B cell (primary cell): Measurements from ENCODE around the gene SHISA8. TPM values are rescaled to one million over a fixed set of nuclear protein-coding genes. Genes with fewer than 3 reads are reported as not detected.

Source experiments
- ATAC-seq: fragments of 200-7000 bp; cut with Tn5 transposase; one replicate; pipeline ENCODE4 v1.10.0; 2021; ENCODE audit warnings: low read depth, mild to moderate bottlenecking, moderate number of reproducible peaks, moderate library complexity
- CTCF ChIA-PET: fragments of 350-600 bp; sonication (Branson Sonifier 250); formaldehyde crosslinking; loops from one replicate; lab custom pipeline; 2021; ENCODE audit warnings: antibody characterized with exemption, inconsistent platforms; lab: Charles Lee
- POLR2A ChIA-PET: fragments of 350-600 bp; sonication (Branson Sonifier 250); formaldehyde crosslinking; loops from one replicate; lab custom pipeline; 2021; ENCODE audit warnings: antibody characterized with exemption; lab: Charles Lee
- DNase-seq: peaks from one replicate; pipeline ENCODE4 v3.0.0; 2013
- H2AFZ ChIP-seq: 2 replicates; pipeline ENCODE4 v1.6.1; 2012; ENCODE audit warnings: mild to moderate bottlenecking, low read depth, low read length; ENCODE audit not compliant: insufficient read depth, poor library complexity, severe bottlenecking
- H3K27ac ChIP-seq, 2 donors: 1 replicate in 1 of 2; 2 replicates in 1 of 2; pipeline ENCODE4 v1.5.1; 2012 to 2013; ENCODE audit warnings: low read length in 2 of 2, mild to moderate bottlenecking in 2 of 2, moderate library complexity in 1 of 2
- H3K27me3 ChIP-seq, 4 experiments: fragments of 200-600 bp in 1 of 4; sonication (generic) in 1 of 4; replicated peaks in 1 of 4; 1 replicate in 2 of 4; 2 replicates in 2 of 4; pipeline versions ENCODE4 v1.6.1 to v1.7.0; 2013 to 2016; ENCODE audit warnings: low read length in 3 of 4, mild to moderate bottlenecking in 2 of 4, mixed read lengths in 1 of 4, moderate library complexity in 1 of 4; ENCODE audit not compliant: insufficient read depth in 4 of 4, control insufficient read depth in 3 of 4; ENCODE audit errors: control extremely low read depth in 1 of 4
- H3K36me3 ChIP-seq, 2 experiments: replicated peaks in 1 of 2; 1 replicate in 1 of 2; 2 replicates in 1 of 2; pipeline versions ENCODE4 v1.6.1 to v1.7.1; 2013; ENCODE audit warnings: low read length in 1 of 2; ENCODE audit not compliant: insufficient read depth in 2 of 2, control insufficient read depth in 1 of 2; ENCODE audit errors: control extremely low read depth in 1 of 2, extremely low read depth in 1 of 2
- H3K4me1 ChIP-seq, 2 donors: fragments of 200-600 bp in 1 of 2; sonication (generic) in 1 of 2; 1 replicate in 1 of 2; 2 replicates in 1 of 2; pipeline versions ENCODE4 v1.5.1 to v1.6.1; 2013 to 2017; ENCODE audit warnings: low read length in 2 of 2; ENCODE audit not compliant: control insufficient read depth in 2 of 2, insufficient read depth in 2 of 2
- H3K4me2 ChIP-seq: replicated peaks from 2 replicates; pipeline ENCODE3; 2012; ENCODE audit warnings: mild to moderate bottlenecking, low read depth, low read length; ENCODE audit not compliant: poor library complexity, severe bottlenecking
- H3K4me3 ChIP-seq, 5 experiments: fragments of 200-600 bp in 1 of 5; sonication (generic) in 1 of 5; 1 replicate in 3 of 5; 2 replicates in 2 of 5; pipeline versions ENCODE4 v1.5.1 to v1.7.0; 2011 to 2016; ENCODE audit warnings: low read length in 4 of 5, mild to moderate bottlenecking in 4 of 5, low read depth in 2 of 5, control low read depth in 1 of 5, moderate library complexity in 1 of 5; ENCODE audit not compliant: insufficient read depth in 1 of 5; ENCODE audit errors: control extremely low read depth in 1 of 5, extremely low read depth in 1 of 5
- H3K79me2 ChIP-seq: fragments of 200-600 bp; sonication (generic); one replicate; pipeline ENCODE4 v1.6.0; 2016; ENCODE audit warnings: low read length; ENCODE audit not compliant: control insufficient read depth, insufficient read depth
- H3K9ac ChIP-seq: fragments of 200-600 bp; sonication (generic); 2 replicates; pipeline ENCODE4 v1.6.1; 2017; ENCODE audit warnings: mild to moderate bottlenecking, low read length, moderate library complexity
- H3K9me3 ChIP-seq, 3 donors: one replicate each; pipeline versions ENCODE4 v1.6.1 to v1.7.1; 2013; ENCODE audit warnings: low read length in 2 of 3; ENCODE audit not compliant: control insufficient read depth in 2 of 3, insufficient read depth in 1 of 3; ENCODE audit errors: control extremely low read depth in 1 of 3
- H4K20me1 ChIP-seq: 2 replicates; pipeline ENCODE4 v1.6.0; 2012; ENCODE audit warnings: mild to moderate bottlenecking, low read length; ENCODE audit not compliant: insufficient read depth, control insufficient read depth, poor library complexity, severe bottlenecking
- H3K27ac Mint-ChIP-seq: one replicate; pipeline ENCODE4 v1.8.0; 2021; ENCODE audit warnings: mixed read lengths
- H3K27me3 Mint-ChIP-seq: one replicate; pipeline ENCODE4 v1.8.0; 2021; ENCODE audit warnings: mixed read lengths
- H3K4me1 Mint-ChIP-seq: one replicate; pipeline ENCODE4 v1.8.0; 2021; ENCODE audit warnings: mixed read lengths
- H3K4me3 Mint-ChIP-seq: one replicate; pipeline ENCODE4 v1.8.0; 2021; ENCODE audit warnings: mixed read lengths
- H3K9me3 Mint-ChIP-seq: one replicate; pipeline ENCODE4 v1.8.0; 2022; ENCODE audit warnings: mixed read lengths; ENCODE audit not compliant: insufficient read depth
- EZH2 ChIP-seq: IDR thresholded peaks from 2 replicates; pipeline ENCODE4 v1.6.1; 2012; ENCODE audit warnings: borderline replicate concordance, low read depth, mild to moderate bottlenecking, moderate library complexity, low read length; ENCODE audit not compliant: insufficient read depth, poor library complexity, severe bottlenecking
- WGBS: methylation state at CpG from one replicate; pipeline ENCODE4 v1.1.5; 2013; ENCODE audit warnings: missing lambda C conversion rate; ENCODE audit not compliant: insufficient coverage; 5-methylcytosine and 5-hydroxymethylcytosine counted together
- intact Hi-C: fragments of 100-400 bp; cut with micrococcal nuclease; formaldehyde crosslinking; loops from one replicate; pipeline ENCODE4 v1.10.0; 2022
- polyA plus RNA-seq: library from polyadenylated mRNA; depleted of rRNA; stranded (reverse); fragments of >200 nt; gene quantifications from 2 replicates; pipeline ENCODE4 v1.2.3, GENCODE V29; 2012
- total RNA-seq, 2 donors: library from RNA; stranded (reverse); fragments of 120-200 nt in 1 of 2; gene quantifications; 1 replicate in 1 of 2; 2 replicates in 1 of 2; pipeline versions ENCODE4 v1.2.3 to v1.2.4, GENCODE V29; 2013 to 2022
- TF ChIP-seq, protein P1 (sequence below): fragments of 200-600 bp; IDR thresholded peaks from one replicate; pipeline ENCODE4 v1.8.0; 2022; ENCODE audit warnings: antibody characterized with exemption, mild to moderate bottlenecking

The SHISA8 gene
- total and polyA plus RNA-seq, 2 donors (not counting 1 experiment from before 2014, with no cell fraction given), result 22.4 to 46.5 TPM

DNA sequence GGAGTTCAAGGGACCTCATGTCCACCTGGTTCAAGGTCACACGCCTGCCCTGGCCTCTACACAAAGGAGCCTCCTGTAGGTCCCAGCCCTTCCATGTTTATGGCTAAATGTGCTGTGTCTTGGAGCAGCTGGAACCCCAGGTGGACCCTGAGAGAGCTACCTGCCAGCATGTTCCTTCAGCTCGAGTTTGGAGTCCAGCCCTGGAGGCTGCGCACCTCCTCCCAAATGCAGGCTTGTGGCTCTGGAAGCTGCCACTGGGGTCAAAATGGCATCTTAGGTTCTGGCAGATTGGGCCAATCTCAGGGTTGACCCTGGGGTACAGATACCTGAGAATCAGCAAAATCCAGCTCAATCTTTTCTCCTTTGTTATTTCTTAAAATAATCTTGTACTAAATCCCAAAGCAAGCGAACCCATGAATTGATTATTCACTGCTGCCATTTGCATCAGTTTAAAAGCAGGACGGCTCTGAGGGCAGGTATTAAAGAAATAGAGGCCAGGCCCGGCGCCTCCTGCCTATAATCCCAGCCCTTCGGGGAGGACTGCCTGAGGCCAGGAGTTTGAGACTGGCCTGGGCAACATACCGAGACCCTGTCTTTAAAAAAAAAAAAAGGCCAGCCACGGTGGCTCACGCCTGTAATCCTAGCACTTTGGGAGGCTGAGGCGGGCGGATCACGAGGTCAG, 8.9 kb upstream of the SHISA8 start:
- Mint-ChIP-seq H3K4me1 (peaks cover 71% of the 10 kb centered on the region), H3K4me3 (peak overlapping the region; percentile 100), H3K27me3 (no peaks in the 10 kb centered on the region), H3K9me3 (no peaks in the 10 kb centered on the region), H3K27ac (peak overlapping the region; percentile 99)
- H3K4me3 ChIP-seq, result peak overlapping the region in 3 of 5 experiments; percentile 5 to 20 (median 10)
- intact Hi-C loops, result no loop called here
- WGBS, result 82% methylated on average over 9 of the region's 14 CpGs
- ChIA-PET POLR2A (interaction anchor here (0.5 to 16.8 kb wide), 9 partner anchors 11 to 1226 kb away, joined by 3 to 960 read pairs (median 9); no protein-coding TSS in a partner anchor), CTCF (interaction anchor here (0.6 to 17.9 kb wide), 5 partner anchors 14 to 501 kb away, joined by 3 to 499 read pairs (median 3); no protein-coding TSS in a partner anchor)
- peaks cover 0 to 13% (median 0%) of the 10 kb centered on the region in 3 donors for H3K9me3 ChIP-seq
- DNase-seq, result no peak
- no peak overlapping the region for H2AFZ ChIP-seq
- H3K9ac ChIP-seq, result peak overlapping the region; percentile 36
- H4K20me1 ChIP-seq, result peaks cover 33% of the 10 kb centered on the region
- H3K4me1 ChIP-seq, result peaks cover 72 to 86% of the 10 kb centered on the region in 2 donors
- peaks cover 0 to 32% of the 10 kb centered on the region in 2 experiments for H3K36me3 ChIP-seq
- TF ChIP-seq, protein P1, sequence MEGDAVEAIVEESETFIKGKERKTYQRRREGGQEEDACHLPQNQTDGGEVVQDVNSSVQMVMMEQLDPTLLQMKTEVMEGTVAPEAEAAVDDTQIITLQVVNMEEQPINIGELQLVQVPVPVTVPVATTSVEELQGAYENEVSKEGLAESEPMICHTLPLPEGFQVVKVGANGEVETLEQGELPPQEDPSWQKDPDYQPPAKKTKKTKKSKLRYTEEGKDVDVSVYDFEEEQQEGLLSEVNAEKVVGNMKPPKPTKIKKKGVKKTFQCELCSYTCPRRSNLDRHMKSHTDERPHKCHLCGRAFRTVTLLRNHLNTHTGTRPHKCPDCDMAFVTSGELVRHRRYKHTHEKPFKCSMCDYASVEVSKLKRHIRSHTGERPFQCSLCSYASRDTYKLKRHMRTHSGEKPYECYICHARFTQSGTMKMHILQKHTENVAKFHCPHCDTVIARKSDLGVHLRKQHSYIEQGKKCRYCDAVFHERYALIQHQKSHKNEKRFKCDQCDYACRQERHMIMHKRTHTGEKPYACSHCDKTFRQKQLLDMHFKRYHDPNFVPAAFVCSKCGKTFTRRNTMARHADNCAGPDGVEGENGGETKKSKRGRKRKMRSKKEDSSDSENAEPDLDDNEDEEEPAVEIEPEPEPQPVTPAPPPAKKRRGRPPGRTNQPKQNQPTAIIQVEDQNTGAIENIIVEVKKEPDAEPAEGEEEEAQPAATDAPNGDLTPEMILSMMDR, result no peak
- no peak for TF ChIP-seq EZH2
- no peak for ATAC-seq
- H3K4me2 ChIP-seq, result peak overlapping the region; percentile 60
- no peaks in the 10 kb centered on the region for H3K27me3 ChIP-seq
- H3K27ac ChIP-seq, result peak overlapping the region; percentile 94 to 95
- H3K79me2 ChIP-seq, result peaks cover 65% of the 10 kb centered on the region
